Measurements from ENCODE around the gene NUP210L.

DNA sequence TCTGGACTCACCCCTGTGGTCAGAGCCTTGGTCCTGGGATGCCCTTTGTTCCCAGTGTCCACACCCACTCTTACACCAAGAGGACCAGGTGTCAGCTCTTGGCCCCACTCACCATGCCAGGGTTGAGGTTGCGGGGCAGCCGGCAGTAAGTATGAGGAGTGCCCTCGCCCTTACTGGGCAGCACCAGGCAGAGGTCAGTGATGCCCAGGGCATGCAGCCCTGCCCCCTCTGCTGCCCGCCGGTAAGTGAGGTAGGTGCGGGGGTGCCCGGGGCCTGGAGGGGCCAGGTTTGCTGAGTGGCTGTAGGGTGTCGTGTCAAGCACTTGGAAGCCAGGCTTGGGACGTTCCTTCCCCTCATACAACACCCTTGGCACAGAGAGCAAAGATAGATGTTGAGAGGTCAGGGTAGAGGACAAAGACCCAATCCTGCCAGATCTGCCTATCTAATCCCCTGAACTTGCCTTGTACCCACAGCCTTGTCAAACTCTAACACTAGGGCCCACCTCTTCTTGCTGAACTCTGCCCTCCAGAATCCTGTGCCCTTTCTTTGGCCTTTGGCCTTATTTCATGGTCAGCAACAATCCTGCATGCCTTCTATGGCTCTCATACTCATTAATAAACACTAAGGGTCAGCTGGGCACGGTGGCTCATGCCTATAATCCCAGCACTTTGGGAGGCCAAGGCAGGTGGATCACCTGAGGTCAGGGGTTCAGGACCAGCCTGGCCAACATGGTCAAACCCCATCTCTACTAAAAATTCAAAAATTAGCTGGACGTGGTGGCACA is 211.9 kb downstream of the NUP210L start:
- TF ChIP-seq CTCF (IDR thresholded peaks at IDR 0.05): no peak
- TF ChIP-seq EP300 (IDR thresholded peaks at IDR 0.05): no peak

Data from stomach (tissue), 4 donors.